22Rv1 (cell line): ENCODE data around the gene C1orf146.

ENCODE experiments used
- ZFX ChIP-seq: fragments of 450-650 bp; IDR thresholded peaks from 2 replicates; pipeline ENCODE4 v1.6.1; 2017; ENCODE audit warnings: antibody characterized with exemption, borderline replicate concordance
- TF ChIP-seq, protein P1 (sequence below): fragments of 450-650 bp; IDR thresholded peaks from 2 replicates; pipeline ENCODE4 v1.5.1; 2017; ENCODE audit warnings: mild to moderate bottlenecking

DNA sequence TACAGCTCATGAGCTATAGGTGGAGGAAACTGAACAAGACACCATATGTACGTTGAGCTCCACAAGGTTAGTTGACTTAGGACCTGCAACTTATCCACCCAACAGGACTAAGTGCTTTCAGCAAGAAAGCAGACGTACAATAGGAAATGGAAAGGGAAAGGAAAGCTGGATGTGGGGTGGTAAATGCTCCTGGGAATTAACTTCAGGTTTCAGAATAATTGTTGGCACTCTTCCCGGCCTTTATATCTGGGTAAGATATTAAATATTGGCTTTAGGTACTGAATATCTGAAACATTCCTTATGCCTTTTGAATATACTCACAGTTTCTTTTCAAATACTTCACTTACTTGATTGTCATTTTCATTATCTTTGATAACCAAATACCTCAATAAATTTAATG, 44.8 kb downstream of the C1orf146 start:
- TF ChIP-seq, protein P1, sequence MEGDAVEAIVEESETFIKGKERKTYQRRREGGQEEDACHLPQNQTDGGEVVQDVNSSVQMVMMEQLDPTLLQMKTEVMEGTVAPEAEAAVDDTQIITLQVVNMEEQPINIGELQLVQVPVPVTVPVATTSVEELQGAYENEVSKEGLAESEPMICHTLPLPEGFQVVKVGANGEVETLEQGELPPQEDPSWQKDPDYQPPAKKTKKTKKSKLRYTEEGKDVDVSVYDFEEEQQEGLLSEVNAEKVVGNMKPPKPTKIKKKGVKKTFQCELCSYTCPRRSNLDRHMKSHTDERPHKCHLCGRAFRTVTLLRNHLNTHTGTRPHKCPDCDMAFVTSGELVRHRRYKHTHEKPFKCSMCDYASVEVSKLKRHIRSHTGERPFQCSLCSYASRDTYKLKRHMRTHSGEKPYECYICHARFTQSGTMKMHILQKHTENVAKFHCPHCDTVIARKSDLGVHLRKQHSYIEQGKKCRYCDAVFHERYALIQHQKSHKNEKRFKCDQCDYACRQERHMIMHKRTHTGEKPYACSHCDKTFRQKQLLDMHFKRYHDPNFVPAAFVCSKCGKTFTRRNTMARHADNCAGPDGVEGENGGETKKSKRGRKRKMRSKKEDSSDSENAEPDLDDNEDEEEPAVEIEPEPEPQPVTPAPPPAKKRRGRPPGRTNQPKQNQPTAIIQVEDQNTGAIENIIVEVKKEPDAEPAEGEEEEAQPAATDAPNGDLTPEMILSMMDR: no peak
- TF ChIP-seq ZFX: no peak
